HEK293 (cell line): ENCODE data around the gene CXADR.

Experiments
- CTCF ChIA-PET: fragments of 350-600 bp; formaldehyde crosslinking; extraction: SDS; loops from one replicate; lab custom pipeline; 2021; ENCODE audit warnings: antibody characterized with exemption; lab: Yijun Ruan, JAX
- POLR2A ChIA-PET: fragments of 300-600 bp; formaldehyde crosslinking; extraction: SDS; loops from one replicate; lab custom pipeline; 2020; ENCODE audit warnings: antibody characterized with exemption, inconsistent platforms; lab: Yijun Ruan, JAX
- H3K27ac ChIP-seq: fragments of 200-500 bp; sonication (Bioruptor generic); 2 replicates; pipeline ENCODE4 v1.5.1; 2014; ENCODE audit warnings: low read depth, low read length, control low read depth, inconsistent platforms; ENCODE audit errors: extremely low read depth
- H3K36me3 ChIP-seq, 2 experiments: fragments of 200-500 bp in 1 of 2; sonication (Bioruptor generic) in 1 of 2; 1 replicate in 1 of 2; 2 replicates in 1 of 2; pipeline ENCODE4 v1.5.1; 2014 to 2017; ENCODE audit warnings: inconsistent platforms in 2 of 2, low read length in 2 of 2; ENCODE audit not compliant: control insufficient read depth in 2 of 2, insufficient read depth in 1 of 2
- H3K4me1 ChIP-seq: fragments of 200-500 bp; sonication (Bioruptor generic); 2 replicates; pipeline ENCODE4 v1.5.1; 2014; ENCODE audit warnings: mild to moderate bottlenecking, low read length, inconsistent platforms; ENCODE audit not compliant: control insufficient read depth, insufficient read depth
- H3K4me3 ChIP-seq: 2 replicates; pipeline ENCODE4 v1.5.1; 2011; ENCODE audit warnings: low read depth, mild to moderate bottlenecking, control low read depth, low read length, moderate library complexity
- H3K9me3 ChIP-seq: fragments of 200-500 bp; sonication (Bioruptor generic); 2 replicates; pipeline ENCODE4 v1.5.1; 2014; ENCODE audit warnings: low read depth, low read length, inconsistent platforms; ENCODE audit not compliant: control insufficient read depth, insufficient read depth
- GLIS1 ChIP-seq: fragments of 450-650 bp; formaldehyde crosslinking; IDR thresholded peaks from 2 replicates; pipeline ENCODE4 v1.5.1; 2016; ENCODE audit warnings: missing biosample characterization, missing genetic modification characterization
- HOXD13 ChIP-seq: sonication (generic); formaldehyde crosslinking; IDR thresholded peaks from 2 replicates; pipeline ENCODE4 v1.8.0; 2022; ENCODE audit warnings: missing genetic modification reagents, borderline replicate concordance
- REPIN1 ChIP-seq: fragments of 450-650 bp; formaldehyde crosslinking; IDR thresholded peaks from 2 replicates; pipeline ENCODE4 v1.5.1; 2017; ENCODE audit warnings: missing biosample characterization, missing genetic modification characterization, low read depth
- SALL2 ChIP-seq: fragments of 450-650 bp; formaldehyde crosslinking; IDR thresholded peaks from 2 replicates; pipeline ENCODE4 v1.5.0; 2017; ENCODE audit warnings: missing biosample characterization, mild to moderate bottlenecking, missing genetic modification characterization, borderline replicate concordance
- SCRT2 ChIP-seq: fragments of 450-650 bp; formaldehyde crosslinking; IDR thresholded peaks from 2 replicates; pipeline ENCODE4 v1.5.1; 2016; ENCODE audit warnings: missing biosample characterization, missing genetic modification characterization
- TRIM28 ChIP-seq: IDR thresholded peaks from 2 replicates; pipeline ENCODE4 v1.6.1; 2011; ENCODE audit warnings: low read length, control low read depth, borderline replicate concordance
- WT1 ChIP-seq: fragments of 450-650 bp; formaldehyde crosslinking; IDR thresholded peaks from 2 replicates; pipeline ENCODE4 v1.5.1; 2016; ENCODE audit warnings: missing biosample characterization, missing genetic modification characterization
- ZNF132 ChIP-seq: fragments of 450-650 bp; formaldehyde crosslinking; IDR thresholded peaks from 2 replicates; pipeline ENCODE4 v1.5.1; 2017; ENCODE audit warnings: missing biosample characterization, missing genetic modification characterization, borderline replicate concordance
- ZNF155 ChIP-seq: fragments of 450-650 bp; formaldehyde crosslinking; IDR thresholded peaks from 2 replicates; pipeline ENCODE4 v1.5.1; 2016; ENCODE audit warnings: missing biosample characterization, missing genetic modification characterization
- ZNF266 ChIP-seq: fragments of 450-650 bp; formaldehyde crosslinking; IDR thresholded peaks from 2 replicates; pipeline ENCODE4 v1.5.1; 2016; ENCODE audit warnings: missing biosample characterization, missing genetic modification characterization, low read depth
- ZNF391 ChIP-seq: fragments of 450-650 bp; formaldehyde crosslinking; IDR thresholded peaks from 2 replicates; pipeline ENCODE4 v1.5.1; 2016; ENCODE audit warnings: low read depth, missing biosample characterization, missing genetic modification characterization, borderline replicate concordance
- ZNF610 ChIP-seq: fragments of 450-650 bp; formaldehyde crosslinking; IDR thresholded peaks from 2 replicates; pipeline ENCODE4 v1.5.1; 2016; ENCODE audit warnings: missing biosample characterization, missing genetic modification characterization, borderline replicate concordance
- ZNF623 ChIP-seq: fragments of 450-650 bp; formaldehyde crosslinking; IDR thresholded peaks from 2 replicates; pipeline ENCODE4 v1.5.1; 2016; ENCODE audit warnings: missing biosample characterization, missing genetic modification characterization
- ZNF701 ChIP-seq: fragments of 450-650 bp; formaldehyde crosslinking; IDR thresholded peaks from 2 replicates; pipeline ENCODE4 v1.5.1; 2016; ENCODE audit warnings: missing biosample characterization, missing genetic modification characterization
- ZNF707 ChIP-seq: fragments of 450-650 bp; formaldehyde crosslinking; IDR thresholded peaks from 2 replicates; pipeline ENCODE4 v1.5.1; 2016; ENCODE audit warnings: missing biosample characterization, missing genetic modification characterization
- ZNF776 ChIP-seq: fragments of 450-650 bp; formaldehyde crosslinking; IDR thresholded peaks from 2 replicates; pipeline ENCODE4 v1.5.0; 2017; ENCODE audit warnings: missing biosample characterization, missing genetic modification characterization, borderline replicate concordance
- ZNF785 ChIP-seq: fragments of 450-650 bp; formaldehyde crosslinking; IDR thresholded peaks from 2 replicates; pipeline ENCODE4 v1.5.1; 2016; ENCODE audit warnings: missing biosample characterization, missing genetic modification characterization
- ZNF830 ChIP-seq: fragments of 450-650 bp; IDR thresholded peaks from 2 replicates; pipeline ENCODE4 v1.5.0; 2018; ENCODE audit warnings: missing biosample characterization, missing genetic modification characterization, low read depth, mild to moderate bottlenecking, moderate library complexity
- ZSCAN30 ChIP-seq: fragments of 450-650 bp; IDR thresholded peaks from 2 replicates; pipeline ENCODE4 v1.5.1; 2018; ENCODE audit warnings: missing biosample characterization, mild to moderate bottlenecking, missing genetic modification characterization, moderate library complexity
- ZXDB ChIP-seq: fragments of 450-650 bp; formaldehyde crosslinking; IDR thresholded peaks from 2 replicates; pipeline ENCODE4 v1.5.1; 2016; ENCODE audit warnings: missing biosample characterization, missing genetic modification characterization
- TF ChIP-seq, protein P1 (sequence below): fragments of 450-650 bp; formaldehyde crosslinking; IDR thresholded peaks from 2 replicates; pipeline ENCODE4 v1.5.1; 2016; ENCODE audit warnings: missing biosample characterization, missing genetic modification characterization
- TF ChIP-seq, protein P2 (sequence below): fragments of 450-650 bp; formaldehyde crosslinking; IDR thresholded peaks from 2 replicates; pipeline ENCODE4 v1.5.1; 2016; ENCODE audit warnings: missing biosample characterization, missing genetic modification characterization
- TF ChIP-seq, protein P3 (sequence below): fragments of 450-650 bp; formaldehyde crosslinking; IDR thresholded peaks from 2 replicates; pipeline ENCODE4 v1.5.1; 2016; ENCODE audit warnings: missing biosample characterization, missing genetic modification characterization, borderline replicate concordance
- TF ChIP-seq, protein P4 (sequence below): fragments of 450-650 bp; formaldehyde crosslinking; IDR thresholded peaks from 2 replicates; pipeline ENCODE4 v1.5.1; 2016; ENCODE audit warnings: missing biosample characterization, missing genetic modification characterization

Gene CXADR

DNA sequence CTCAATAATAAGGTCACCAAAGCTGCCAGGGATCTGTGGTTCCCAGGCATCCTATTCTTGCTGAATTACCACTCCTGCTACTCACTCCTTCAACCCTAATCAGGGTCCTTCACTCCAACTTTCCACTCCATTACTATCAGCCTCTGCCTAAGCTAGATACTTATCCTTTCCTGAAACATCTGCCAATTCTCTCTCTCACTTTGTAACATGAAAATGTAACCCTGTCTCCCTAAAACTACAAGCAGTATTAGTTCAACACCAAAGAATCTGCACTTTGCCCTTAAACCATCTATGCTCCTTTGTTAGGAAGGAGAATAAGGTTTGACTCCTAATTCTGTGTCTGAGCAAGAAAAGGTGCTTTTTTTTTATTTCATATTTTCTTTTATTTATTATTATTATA is 15.5 kb upstream of the CXADR start (continued):
- TF ChIP-seq, protein P1, sequence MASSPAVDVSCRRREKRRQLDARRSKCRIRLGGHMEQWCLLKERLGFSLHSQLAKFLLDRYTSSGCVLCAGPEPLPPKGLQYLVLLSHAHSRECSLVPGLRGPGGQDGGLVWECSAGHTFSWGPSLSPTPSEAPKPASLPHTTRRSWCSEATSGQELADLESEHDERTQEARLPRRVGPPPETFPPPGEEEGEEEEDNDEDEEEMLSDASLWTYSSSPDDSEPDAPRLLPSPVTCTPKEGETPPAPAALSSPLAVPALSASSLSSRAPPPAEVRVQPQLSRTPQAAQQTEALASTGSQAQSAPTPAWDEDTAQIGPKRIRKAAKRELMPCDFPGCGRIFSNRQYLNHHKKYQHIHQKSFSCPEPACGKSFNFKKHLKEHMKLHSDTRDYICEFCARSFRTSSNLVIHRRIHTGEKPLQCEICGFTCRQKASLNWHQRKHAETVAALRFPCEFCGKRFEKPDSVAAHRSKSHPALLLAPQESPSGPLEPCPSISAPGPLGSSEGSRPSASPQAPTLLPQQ: no peak
- no peak for TF ChIP-seq ZSCAN30 (tag by site-specific recombination)
- TF ChIP-seq ZNF701 (tag by site-specific recombination): no peak
- no peak for TF ChIP-seq ZNF623

DNA sequence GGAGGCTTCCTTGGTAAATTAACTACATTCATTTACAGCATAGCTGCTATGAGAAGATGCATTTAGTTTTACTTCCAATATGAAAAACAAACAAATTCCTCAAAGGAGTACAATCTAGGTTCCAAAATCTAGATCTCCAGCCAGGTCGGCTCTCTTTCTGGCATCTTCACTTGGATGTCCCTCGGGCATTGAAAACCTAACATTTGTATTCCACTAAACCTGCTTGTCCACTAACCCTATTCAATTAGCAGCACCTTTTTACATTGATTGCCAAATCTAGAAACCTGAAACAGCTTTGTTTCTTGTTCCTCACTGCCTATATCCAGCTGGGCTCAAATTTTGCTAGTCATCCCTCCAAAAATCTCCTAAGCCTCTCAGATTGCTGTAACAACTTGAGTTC is 14.3 kb upstream of the CXADR start:
- no peak overlapping the region for H3K27ac ChIP-seq
- no peaks in the 10 kb centered on the region for H3K36me3 ChIP-seq
- ChIA-PET POLR2A (no interaction called here), CTCF (interaction anchor here (0.6 kb wide), 1 partner anchor 13 kb away, joined by 4 read pairs; no protein-coding TSS in a partner anchor)
- H3K4me1 ChIP-seq: peaks cover 23% of the 10 kb centered on the region
- TF ChIP-seq ZNF610 (tag by site-specific recombination): no peak
- no peak for TF ChIP-seq ZNF776 (tag by site-specific recombination)
- H3K4me3 ChIP-seq: no peak overlapping the region
- no peaks in the 10 kb centered on the region for H3K9me3 ChIP-seq

DNA sequence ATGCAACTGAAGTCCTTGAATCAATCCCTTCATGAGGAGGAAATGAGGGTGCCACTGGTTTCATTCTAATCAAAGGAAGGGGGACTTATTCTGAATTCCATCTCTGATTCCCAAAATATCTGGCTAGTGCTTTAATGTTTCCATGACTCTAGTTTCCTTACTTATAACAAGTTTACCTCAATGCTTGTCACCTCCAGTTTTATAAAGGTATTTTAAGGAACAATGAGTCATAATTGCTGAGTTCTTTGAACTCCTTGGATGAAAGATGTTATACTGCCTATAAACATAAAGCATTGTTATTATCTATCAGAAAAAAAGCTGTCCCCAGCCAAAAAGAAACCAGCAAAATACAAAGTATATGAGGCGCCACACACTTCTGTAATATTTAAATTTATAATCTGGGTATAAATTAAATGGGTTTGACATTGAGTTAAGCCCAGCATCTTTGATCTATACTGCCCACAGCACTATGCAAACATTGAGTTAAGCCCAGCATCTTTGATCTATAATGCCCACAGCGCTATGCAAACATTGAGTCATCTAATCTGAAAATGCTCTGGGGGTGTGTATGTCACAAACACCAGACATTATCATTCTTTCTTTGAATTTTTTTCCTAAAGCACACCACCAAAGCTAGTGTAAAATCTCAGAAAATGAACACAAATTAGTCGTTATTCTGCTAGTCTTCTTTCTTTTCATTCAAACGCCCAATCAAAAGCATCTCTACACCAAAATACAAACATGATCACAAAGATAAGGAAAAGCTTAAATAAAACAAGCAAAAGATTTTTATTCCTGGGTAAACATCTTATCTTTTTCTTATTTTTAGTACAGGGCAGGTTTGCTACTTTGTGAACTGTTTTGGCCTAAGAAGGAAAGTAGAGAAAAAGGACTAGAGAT is 11.5 kb upstream of the CXADR start:
- POLR2A ChIA-PET: interaction anchor here (0.7 kb wide), 1 partner anchor 11 kb away, joined by 3 read pairs; no protein-coding TSS in a partner anchor
- Histone ChIP-seq H3K4me1 (peaks cover 16% of the 10 kb centered on the region), H3K4me3 (no peak overlapping the region), H3K27ac (no peak overlapping the region; the same call in 1 of the 2 replicates), H3K9me3 (no peaks in the 10 kb centered on the region), H3K36me3 (no peaks in the 10 kb centered on the region)
- CTCF ChIA-PET: interaction anchor here (2.5 kb wide), 1 partner anchor 11 kb away, joined by 13 read pairs; the partner anchor contains the start of gene CXADR
- TF ChIP-seq, protein P2, sequence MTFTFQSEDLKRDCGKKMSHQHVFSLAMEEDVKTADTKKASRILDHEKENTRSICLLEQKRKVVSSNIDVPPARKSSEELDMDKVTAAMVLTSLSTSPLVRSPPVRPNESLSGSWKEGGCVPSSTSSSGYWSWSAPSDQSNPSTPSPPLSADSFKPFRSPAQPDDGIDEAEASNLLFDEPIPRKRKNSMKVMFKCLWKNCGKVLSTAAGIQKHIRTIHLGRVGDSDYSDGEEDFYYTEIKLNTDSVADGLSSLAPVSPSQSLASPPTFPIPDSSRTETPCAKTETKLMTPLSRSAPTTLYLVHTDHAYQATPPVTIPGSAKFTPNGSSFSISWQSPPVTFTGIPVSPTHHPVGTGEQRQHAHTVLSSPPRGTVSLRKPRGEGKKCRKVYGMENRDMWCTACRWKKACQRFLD (tag by site-specific recombination): no peak
- TF ChIP-seq SALL2 (tag by site-specific recombination) (no peak), ZNF391 (tag by site-specific recombination) (0 out of 2 replicates have a peak, but pooled peaks have one; percentile 45), ZXDB (tag by site-specific recombination) (no peak; the same call in 1 of the 2 replicates), ZNF785 (tag by site-specific recombination) (no peak), GLIS1 (tag by site-specific recombination) (peak; percentile 75), ZNF830 (tag by site-specific recombination) (no peak), SCRT2 (no peak), ZNF266 (no peak), ZNF132 (no peak), ZNF707 (tag by site-specific recombination) (no peak), WT1 (peak; percentile 86), TRIM28 (peak; percentile 9; the same call in 1 of the 2 replicates), REPIN1 (no peak), HOXD13 (CRISPR knock-in tag) (no peak), ZNF155 (no peak)
- TF ChIP-seq, protein P3, sequence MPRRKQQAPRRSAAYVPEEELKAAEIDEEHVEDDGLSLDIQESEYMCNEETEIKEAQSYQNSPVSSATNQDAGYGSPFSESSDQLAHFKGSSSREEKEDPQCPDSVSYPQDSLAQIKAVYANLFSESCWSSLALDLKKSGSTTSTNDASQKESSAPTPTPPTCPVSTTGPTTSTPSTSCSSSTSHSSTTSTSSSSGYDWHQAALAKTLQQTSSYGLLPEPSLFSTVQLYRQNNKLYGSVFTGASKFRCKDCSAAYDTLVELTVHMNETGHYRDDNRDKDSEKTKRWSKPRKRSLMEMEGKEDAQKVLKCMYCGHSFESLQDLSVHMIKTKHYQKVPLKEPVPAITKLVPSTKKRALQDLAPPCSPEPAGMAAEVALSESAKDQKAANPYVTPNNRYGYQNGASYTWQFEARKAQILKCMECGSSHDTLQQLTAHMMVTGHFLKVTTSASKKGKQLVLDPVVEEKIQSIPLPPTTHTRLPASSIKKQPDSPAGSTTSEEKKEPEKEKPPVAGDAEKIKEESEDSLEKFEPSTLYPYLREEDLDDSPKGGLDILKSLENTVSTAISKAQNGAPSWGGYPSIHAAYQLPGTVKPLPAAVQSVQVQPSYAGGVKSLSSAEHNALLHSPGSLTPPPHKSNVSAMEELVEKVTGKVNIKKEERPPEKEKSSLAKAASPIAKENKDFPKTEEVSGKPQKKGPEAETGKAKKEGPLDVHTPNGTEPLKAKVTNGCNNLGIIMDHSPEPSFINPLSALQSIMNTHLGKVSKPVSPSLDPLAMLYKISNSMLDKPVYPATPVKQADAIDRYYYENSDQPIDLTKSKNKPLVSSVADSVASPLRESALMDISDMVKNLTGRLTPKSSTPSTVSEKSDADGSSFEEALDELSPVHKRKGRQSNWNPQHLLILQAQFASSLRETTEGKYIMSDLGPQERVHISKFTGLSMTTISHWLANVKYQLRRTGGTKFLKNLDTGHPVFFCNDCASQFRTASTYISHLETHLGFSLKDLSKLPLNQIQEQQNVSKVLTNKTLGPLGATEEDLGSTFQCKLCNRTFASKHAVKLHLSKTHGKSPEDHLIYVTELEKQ (tag by site-specific recombination): peak; percentile 73; the same call in 1 of the 2 replicates
- TF ChIP-seq, protein P4, sequence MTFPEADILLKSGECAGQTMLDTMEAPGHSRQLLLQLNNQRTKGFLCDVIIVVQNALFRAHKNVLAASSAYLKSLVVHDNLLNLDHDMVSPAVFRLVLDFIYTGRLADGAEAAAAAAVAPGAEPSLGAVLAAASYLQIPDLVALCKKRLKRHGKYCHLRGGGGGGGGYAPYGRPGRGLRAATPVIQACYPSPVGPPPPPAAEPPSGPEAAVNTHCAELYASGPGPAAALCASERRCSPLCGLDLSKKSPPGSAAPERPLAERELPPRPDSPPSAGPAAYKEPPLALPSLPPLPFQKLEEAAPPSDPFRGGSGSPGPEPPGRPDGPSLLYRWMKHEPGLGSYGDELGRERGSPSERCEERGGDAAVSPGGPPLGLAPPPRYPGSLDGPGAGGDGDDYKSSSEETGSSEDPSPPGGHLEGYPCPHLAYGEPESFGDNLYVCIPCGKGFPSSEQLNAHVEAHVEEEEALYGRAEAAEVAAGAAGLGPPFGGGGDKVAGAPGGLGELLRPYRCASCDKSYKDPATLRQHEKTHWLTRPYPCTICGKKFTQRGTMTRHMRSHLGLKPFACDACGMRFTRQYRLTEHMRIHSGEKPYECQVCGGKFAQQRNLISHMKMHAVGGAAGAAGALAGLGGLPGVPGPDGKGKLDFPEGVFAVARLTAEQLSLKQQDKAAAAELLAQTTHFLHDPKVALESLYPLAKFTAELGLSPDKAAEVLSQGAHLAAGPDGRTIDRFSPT (tag by site-specific recombination): peak; percentile 87
